HEK293 (cell line): ENCODE data around the gene PRR15.

Experiments used
- ELK4 ChIP-seq: IDR thresholded peaks from 2 replicates; pipeline ENCODE4 v1.6.1; 2011; ENCODE audit warnings: mild to moderate bottlenecking, low read depth, low read length, borderline replicate concordance
- GLI2 ChIP-seq: fragments of 450-650 bp; formaldehyde crosslinking; IDR thresholded peaks from 2 replicates; pipeline ENCODE4; 2017; ENCODE audit warnings: missing biosample characterization, missing genetic modification characterization, low read depth, borderline replicate concordance
- GLIS1 ChIP-seq: fragments of 450-650 bp; formaldehyde crosslinking; IDR thresholded peaks from 2 replicates; pipeline ENCODE4 v1.5.1; 2016; ENCODE audit warnings: missing biosample characterization, missing genetic modification characterization
- HOXD13 ChIP-seq: sonication (generic); formaldehyde crosslinking; IDR thresholded peaks from 2 replicates; pipeline ENCODE4 v1.8.0; 2022; ENCODE audit warnings: missing genetic modification reagents, borderline replicate concordance
- KLF17 ChIP-seq: fragments of 450-650 bp; formaldehyde crosslinking; IDR thresholded peaks from 2 replicates; pipeline ENCODE4 v1.5.1; 2016; ENCODE audit warnings: missing biosample characterization, missing genetic modification characterization
- MYNN ChIP-seq: fragments of 450-650 bp; formaldehyde crosslinking; IDR thresholded peaks from 2 replicates; pipeline ENCODE4 v1.5.1; 2016; ENCODE audit warnings: missing biosample characterization, missing genetic modification characterization, borderline replicate concordance
- MZF1 ChIP-seq: fragments of 450-650 bp; formaldehyde crosslinking; IDR thresholded peaks from 2 replicates; pipeline ENCODE4 v1.5.1; 2017; ENCODE audit warnings: missing biosample characterization, missing genetic modification characterization, borderline replicate concordance
- PRDM1 ChIP-seq: fragments of 450-650 bp; formaldehyde crosslinking; IDR thresholded peaks from 2 replicates; pipeline ENCODE4; 2016; ENCODE audit warnings: missing biosample characterization, missing genetic modification characterization
- PRDM4 ChIP-seq: fragments of 450-650 bp; formaldehyde crosslinking; IDR thresholded peaks from 2 replicates; pipeline ENCODE4 v1.5.1; 2017; ENCODE audit warnings: missing biosample characterization, missing genetic modification characterization
- ZBTB1 ChIP-seq: fragments of 450-650 bp; formaldehyde crosslinking; IDR thresholded peaks from 2 replicates; pipeline ENCODE4 v1.5.1; 2016; ENCODE audit warnings: missing biosample characterization, missing genetic modification characterization
- ZBTB17 ChIP-seq: fragments of 450-650 bp; formaldehyde crosslinking; IDR thresholded peaks from 2 replicates; pipeline ENCODE4 v1.5.1; 2016; ENCODE audit warnings: missing biosample characterization, missing genetic modification characterization
- ZBTB20 ChIP-seq: fragments of 450-650 bp; formaldehyde crosslinking; IDR thresholded peaks from 2 replicates; pipeline ENCODE4 v1.5.1; 2016; ENCODE audit warnings: missing biosample characterization, missing genetic modification characterization
- ZBTB26 ChIP-seq: fragments of 450-650 bp; formaldehyde crosslinking; optimal IDR thresholded peaks from 2 replicates; pipeline ENCODE3; 2016; ENCODE audit warnings: missing biosample characterization, mild to moderate bottlenecking, missing genetic modification characterization
- ZBTB8A ChIP-seq: fragments of 450-650 bp; formaldehyde crosslinking; IDR thresholded peaks from 2 replicates; pipeline ENCODE4 v1.5.1; 2016; ENCODE audit warnings: missing biosample characterization, missing genetic modification characterization
- ZIC2 ChIP-seq: fragments of 450-650 bp; formaldehyde crosslinking; IDR thresholded peaks from 2 replicates; pipeline ENCODE4 v1.5.1; 2016; ENCODE audit warnings: missing biosample characterization, missing genetic modification characterization
- ZNF112 ChIP-seq: fragments of 450-650 bp; formaldehyde crosslinking; IDR thresholded peaks from 2 replicates; pipeline ENCODE4 v1.5.0; 2017; ENCODE audit warnings: missing biosample characterization, missing genetic modification characterization
- ZNF155 ChIP-seq: fragments of 450-650 bp; formaldehyde crosslinking; IDR thresholded peaks from 2 replicates; pipeline ENCODE4 v1.5.1; 2016; ENCODE audit warnings: missing biosample characterization, missing genetic modification characterization
- ZNF169 ChIP-seq: fragments of 450-650 bp; formaldehyde crosslinking; IDR thresholded peaks from 2 replicates; pipeline ENCODE4 v1.5.1; 2016; ENCODE audit warnings: missing biosample characterization, missing genetic modification characterization
- ZNF19 ChIP-seq: fragments of 450-650 bp; formaldehyde crosslinking; IDR thresholded peaks from 2 replicates; pipeline ENCODE4; 2016; ENCODE audit warnings: missing biosample characterization, missing genetic modification characterization, low read depth
- ZNF2 ChIP-seq: fragments of 450-650 bp; formaldehyde crosslinking; IDR thresholded peaks from 2 replicates; pipeline ENCODE4 v1.5.1; 2016; ENCODE audit warnings: missing biosample characterization, missing genetic modification characterization
- ZNF248 ChIP-seq: fragments of 450-650 bp; formaldehyde crosslinking; IDR thresholded peaks from 2 replicates; pipeline ENCODE4 v1.5.1; 2017; ENCODE audit warnings: missing biosample characterization, missing genetic modification characterization
- ZNF350 ChIP-seq: fragments of 450-650 bp; formaldehyde crosslinking; IDR thresholded peaks from 2 replicates; pipeline ENCODE4 v1.5.0; 2017; ENCODE audit warnings: missing biosample characterization, mild to moderate bottlenecking, missing genetic modification characterization
- ZNF548 ChIP-seq: fragments of 450-650 bp; formaldehyde crosslinking; IDR thresholded peaks from 2 replicates; pipeline ENCODE4 v1.5.1; 2016; ENCODE audit warnings: missing biosample characterization, missing genetic modification characterization
- ZNF555 ChIP-seq: fragments of 450-650 bp; formaldehyde crosslinking; conservative IDR thresholded peaks from 2 replicates; pipeline ENCODE4 v1.5.1; 2017; ENCODE audit warnings: missing biosample characterization, mild to moderate bottlenecking, missing genetic modification characterization, inconsistent platforms
- ZNF560 ChIP-seq: fragments of 450-650 bp; formaldehyde crosslinking; IDR thresholded peaks from 2 replicates; pipeline ENCODE4 v1.5.1; 2017; ENCODE audit warnings: missing biosample characterization, missing genetic modification characterization, borderline replicate concordance
- ZNF580 ChIP-seq: fragments of 450-650 bp; formaldehyde crosslinking; IDR thresholded peaks from 2 replicates; pipeline ENCODE4 v1.5.1; 2016; ENCODE audit warnings: missing biosample characterization, missing genetic modification characterization
- ZNF596 ChIP-seq: fragments of 450-650 bp; IDR thresholded peaks from 2 replicates; pipeline ENCODE4 v1.5.0; 2018; ENCODE audit warnings: missing biosample characterization, mild to moderate bottlenecking, missing genetic modification characterization, moderate library complexity
- ZNF623 ChIP-seq: fragments of 450-650 bp; formaldehyde crosslinking; IDR thresholded peaks from 2 replicates; pipeline ENCODE4 v1.5.1; 2016; ENCODE audit warnings: missing biosample characterization, missing genetic modification characterization
- ZNF629 ChIP-seq: fragments of 450-650 bp; formaldehyde crosslinking; IDR thresholded peaks from 2 replicates; pipeline ENCODE4 v1.5.1; 2017; ENCODE audit warnings: missing biosample characterization, missing genetic modification characterization
- ZNF664 ChIP-seq: fragments of 450-650 bp; formaldehyde crosslinking; IDR thresholded peaks from 2 replicates; pipeline ENCODE4 v1.5.1; 2016; ENCODE audit warnings: missing biosample characterization, missing genetic modification characterization
- ZNF670 ChIP-seq: fragments of 450-650 bp; formaldehyde crosslinking; IDR thresholded peaks from 2 replicates; pipeline ENCODE4 v1.5.1; 2016; ENCODE audit warnings: missing biosample characterization, missing genetic modification characterization, low read depth
- ZNF677 ChIP-seq: fragments of 450-650 bp; IDR thresholded peaks from 2 replicates; pipeline ENCODE4 v1.5.0; 2018; ENCODE audit warnings: missing biosample characterization, mild to moderate bottlenecking, missing genetic modification characterization, moderate library complexity
- ZSCAN23 ChIP-seq: fragments of 450-650 bp; formaldehyde crosslinking; IDR thresholded peaks from 2 replicates; pipeline ENCODE4 v1.5.1; 2016; ENCODE audit warnings: missing biosample characterization, missing genetic modification characterization
- ZSCAN4 ChIP-seq: fragments of 450-650 bp; formaldehyde crosslinking; IDR thresholded peaks from 2 replicates; pipeline ENCODE4 v1.5.1; 2017; ENCODE audit warnings: missing biosample characterization, missing genetic modification characterization

The PRR15 gene

GRCh38 chr7:29563590-29564495 is at the start of gene PRR15 (continued):
- no peak for TF ChIP-seq MZF1
- no peak for TF ChIP-seq ZNF19
- TF ChIP-seq GLI2 (tag by site-specific recombination): no peak
- no peak for TF ChIP-seq ELK4
- peak; percentile 75 for TF ChIP-seq ZBTB26 (tag by site-specific recombination)
- TF ChIP-seq HOXD13 (CRISPR knock-in tag): no peak
- TF ChIP-seq ZNF112: no peak
- no peak for TF ChIP-seq KLF17 (tag by site-specific recombination)
- no peak for TF ChIP-seq PRDM1 (tag by site-specific recombination)
- no peak for TF ChIP-seq ZNF350
- peak; percentile 67; the same call in 1 of the 2 replicates for TF ChIP-seq ZBTB8A
- peak; percentile 92 for TF ChIP-seq ZBTB20 (tag by site-specific recombination)
- TF ChIP-seq ZBTB17 (tag by site-specific recombination): peak; percentile 80
- no peak for TF ChIP-seq ZNF677 (tag by site-specific recombination)
- no peak for TF ChIP-seq ZNF664 (tag by site-specific recombination)
- TF ChIP-seq ZSCAN4 (tag by site-specific recombination): no peak
- TF ChIP-seq ZBTB1: no peak
- TF ChIP-seq ZNF248 (tag by site-specific recombination): no peak
- TF ChIP-seq ZSCAN23 (tag by site-specific recombination): no peak
- TF ChIP-seq ZIC2 (tag by site-specific recombination): peak; percentile 21; the same call in 1 of the 2 replicates
- TF ChIP-seq ZNF596 (tag by site-specific recombination): no peak
- TF ChIP-seq ZNF169 (tag by site-specific recombination): no peak
- no peak for TF ChIP-seq MYNN (tag by site-specific recombination)
- TF ChIP-seq GLIS1 (tag by site-specific recombination): peak; percentile 84
- no peak for TF ChIP-seq ZNF155 (tag by site-specific recombination)
- TF ChIP-seq ZNF629 (tag by site-specific recombination): no peak
- no peak for TF ChIP-seq ZNF560
- no peak for TF ChIP-seq ZNF623
- no peak for TF ChIP-seq ZNF555 (tag by site-specific recombination)
- no peak for TF ChIP-seq ZNF670 (tag by site-specific recombination)
- no peak for TF ChIP-seq ZNF580 (tag by site-specific recombination)
- TF ChIP-seq ZNF548 (tag by site-specific recombination): no peak
- no peak for TF ChIP-seq PRDM4 (tag by site-specific recombination)
- TF ChIP-seq ZNF2 (tag by site-specific recombination): no peak
